Right renal pelvis (tissue), 4 donors: ENCODE data around the gene PHACTR3. TPM values are rescaled to one million over a fixed set of nuclear protein-coding genes. Genes with fewer than 3 reads are reported as not detected.

Experiments used
- DNase-seq, 4 donors: peaks; one replicate each; pipeline ENCODE4 v3.0.0-alpha.2; 2013; ENCODE audit warnings: low read depth in 4 of 4, low spot score in 3 of 4, missing footprints in 1 of 4
- polyA plus RNA-seq, 4 donors: library from polyadenylated mRNA; unstranded; fragments of 120-200 nt; gene quantifications; one replicate each; pipeline ENCODE4 v1.2.1, GENCODE V29; 2013; ENCODE audit not compliant: insufficient read length in 4 of 4

Gene PHACTR3
- polyA plus RNA-seq, 4 donors = 9.7 to 13.9 (median 13.0) TPM

GRCh38 chr20:59643615-59644061 is 39.3 kb downstream of the PHACTR3 start:
- DNase-seq = no peak

GRCh38 chr20:59644371-59644939 is 40.1 kb downstream of the PHACTR3 start:
- no peak for DNase-seq

GRCh38 chr20:59645271-59645670 is 40.9 kb downstream of the PHACTR3 start:
- no peak for DNase-seq

- no peak for DNase-seq
Observed at GRCh38 chr20:59645761-59646171, 41.4 kb downstream of the PHACTR3 start.

GRCh38 chr20:59646487-59646886 is 42.1 kb downstream of the PHACTR3 start:
- DNase-seq = no peak

GRCh38 chr20:59647271-59647670 is 42.9 kb downstream of the PHACTR3 start:
- DNase-seq = no peak

- no peak for DNase-seq
Observed at GRCh38 chr20:59648466-59649070, 44.2 kb downstream of the PHACTR3 start.

- no peak for DNase-seq
Observed at GRCh38 chr20:59650418-59650817, 46.1 kb downstream of the PHACTR3 start.

- no peak for DNase-seq
Observed at GRCh38 chr20:59652381-59652780, 48.0 kb downstream of the PHACTR3 start.

GRCh38 chr20:59656417-59656816 is 52.1 kb downstream of the PHACTR3 start:
- DNase-seq = no peak

- no peak for DNase-seq
Observed at GRCh38 chr20:59657459-59658046, 53.2 kb downstream of the PHACTR3 start.

GRCh38 chr20:59660471-59660870 is 56.1 kb downstream of the PHACTR3 start:
- DNase-seq = no peak

GRCh38 chr20:59661153-59661552 is 56.8 kb downstream of the PHACTR3 start:
- no peak for DNase-seq

GRCh38 chr20:59661621-59662020 is 57.3 kb downstream of the PHACTR3 start:
- no peak for DNase-seq

GRCh38 chr20:59662161-59662560 is 57.8 kb downstream of the PHACTR3 start:
- no peak for DNase-seq

- no peak for DNase-seq
Observed at GRCh38 chr20:59662856-59663512, 58.6 kb downstream of the PHACTR3 start.

- no peak for DNase-seq
Observed at GRCh38 chr20:59663513-59664060, 59.2 kb downstream of the PHACTR3 start.

- DNase-seq = no peak
Observed at GRCh38 chr20:59664421-59664941, 60.1 kb downstream of the PHACTR3 start.

- DNase-seq = no peak
Observed at GRCh38 chr20:59665656-59666555, 61.6 kb downstream of the PHACTR3 start.

GRCh38 chr20:59666586-59666985 is 62.2 kb downstream of the PHACTR3 start:
- no peak for DNase-seq
